ENCODE results near the gene PCOLCE2.

The PCOLCE2 gene

DNA sequence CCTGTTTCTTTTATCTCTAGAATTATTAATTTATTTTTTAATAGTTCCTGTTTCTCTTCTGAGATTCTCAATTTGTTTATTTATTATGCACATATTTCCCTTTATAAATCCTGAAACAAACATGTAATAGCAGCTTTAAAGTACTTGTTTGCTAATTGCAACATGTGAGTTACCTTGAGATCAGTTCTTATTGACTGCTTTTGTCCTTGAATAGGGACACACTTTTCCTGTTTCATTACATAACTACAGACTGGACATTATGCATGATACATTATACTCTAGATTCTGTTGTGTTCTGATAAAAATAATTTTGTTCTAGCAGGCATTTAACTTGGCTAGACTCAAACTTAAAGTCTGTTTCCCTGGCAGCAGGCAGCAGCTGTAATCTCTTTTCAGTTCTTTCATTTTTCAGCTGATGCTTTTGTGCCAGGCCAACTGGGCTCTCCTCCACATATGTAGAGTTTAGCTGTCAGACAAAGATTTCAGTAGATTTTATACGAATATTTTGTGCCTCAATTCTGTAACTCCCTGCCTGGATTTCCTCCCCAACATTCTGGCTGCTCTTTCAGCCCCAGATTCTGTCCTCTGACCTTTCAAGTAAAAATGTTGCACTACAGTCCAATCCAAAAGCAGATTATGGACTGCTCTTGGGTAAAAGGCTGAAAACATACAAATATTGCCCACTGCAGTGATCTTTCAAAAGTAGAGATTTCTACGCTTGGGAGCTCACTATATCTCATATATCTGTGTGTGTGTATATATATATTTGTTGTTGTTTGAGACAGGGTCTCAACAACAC lies 41.9 kb downstream of the PCOLCE2 start:
- TF ChIP-seq, protein P1, sequence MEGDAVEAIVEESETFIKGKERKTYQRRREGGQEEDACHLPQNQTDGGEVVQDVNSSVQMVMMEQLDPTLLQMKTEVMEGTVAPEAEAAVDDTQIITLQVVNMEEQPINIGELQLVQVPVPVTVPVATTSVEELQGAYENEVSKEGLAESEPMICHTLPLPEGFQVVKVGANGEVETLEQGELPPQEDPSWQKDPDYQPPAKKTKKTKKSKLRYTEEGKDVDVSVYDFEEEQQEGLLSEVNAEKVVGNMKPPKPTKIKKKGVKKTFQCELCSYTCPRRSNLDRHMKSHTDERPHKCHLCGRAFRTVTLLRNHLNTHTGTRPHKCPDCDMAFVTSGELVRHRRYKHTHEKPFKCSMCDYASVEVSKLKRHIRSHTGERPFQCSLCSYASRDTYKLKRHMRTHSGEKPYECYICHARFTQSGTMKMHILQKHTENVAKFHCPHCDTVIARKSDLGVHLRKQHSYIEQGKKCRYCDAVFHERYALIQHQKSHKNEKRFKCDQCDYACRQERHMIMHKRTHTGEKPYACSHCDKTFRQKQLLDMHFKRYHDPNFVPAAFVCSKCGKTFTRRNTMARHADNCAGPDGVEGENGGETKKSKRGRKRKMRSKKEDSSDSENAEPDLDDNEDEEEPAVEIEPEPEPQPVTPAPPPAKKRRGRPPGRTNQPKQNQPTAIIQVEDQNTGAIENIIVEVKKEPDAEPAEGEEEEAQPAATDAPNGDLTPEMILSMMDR (IDR thresholded peaks at IDR 0.05; ENCODE audit: control insufficient read depth, insufficient read depth, low read depth, low read length, missing control alignments) = no peak
- DNase-seq (ENCODE audit: low read depth) = no peak
- H3K4me3 ChIP-seq (ENCODE audit: control insufficient read depth, low read depth, low read length) = no peak overlapping the region

DNA sequence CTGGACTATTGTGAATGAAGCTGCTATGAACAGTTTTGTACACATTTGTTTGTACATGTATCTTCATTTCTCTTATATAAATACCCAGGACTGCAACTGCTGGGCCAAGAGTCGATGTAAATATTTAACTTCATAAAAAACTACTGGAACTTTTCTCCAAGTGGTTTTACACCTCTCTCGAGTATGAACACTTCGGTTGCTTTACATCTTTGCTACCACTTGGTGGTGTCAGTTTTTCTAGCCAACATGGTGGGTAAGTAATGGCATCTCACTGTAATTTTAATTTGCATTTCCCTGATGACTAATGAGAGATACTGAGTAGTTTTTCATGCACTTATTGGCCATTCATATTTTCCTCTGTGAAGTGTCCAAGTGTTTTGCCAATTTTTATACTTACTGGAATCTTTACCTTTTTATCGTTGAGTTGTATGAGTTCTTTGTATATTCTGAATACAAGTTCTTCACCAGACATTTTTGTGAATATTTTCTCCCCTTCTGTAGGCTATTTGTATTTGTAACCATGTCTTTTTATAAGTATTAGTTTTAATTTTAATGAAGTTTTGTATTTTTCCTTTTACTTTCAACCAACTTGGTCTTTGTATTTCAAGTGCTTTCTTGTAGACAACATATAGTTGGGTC lies 44.4 kb downstream of the PCOLCE2 start:
- TF ChIP-seq, protein P1 (IDR thresholded peaks at IDR 0.05; ENCODE audit: control insufficient read depth, insufficient read depth, low read depth, low read length, missing control alignments) = peak; percentile 63

DNA sequence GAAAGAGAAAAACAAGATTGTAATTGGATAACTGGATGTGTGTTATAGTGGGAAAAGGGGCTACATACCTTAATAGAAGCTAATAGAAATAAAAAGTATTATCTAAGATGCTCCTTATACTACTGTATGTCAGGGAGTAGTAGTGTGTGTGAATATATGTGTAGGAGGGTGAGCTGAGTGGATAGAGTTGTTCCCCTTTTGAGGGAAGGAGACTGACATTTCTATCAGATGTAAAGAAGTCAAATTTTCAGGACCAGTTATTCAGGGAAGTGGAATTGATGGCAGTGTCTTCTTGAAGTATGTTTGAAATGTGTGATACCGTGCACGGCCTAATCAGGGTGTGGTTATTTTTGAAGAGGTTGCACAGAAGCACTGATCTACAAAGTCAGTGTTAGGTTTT lies 49.1 kb downstream of the PCOLCE2 start:
- no peak for DNase-seq (ENCODE audit: low read depth)
- TF ChIP-seq, protein P1 (IDR thresholded peaks at IDR 0.05; ENCODE audit: control insufficient read depth, insufficient read depth, low read depth, low read length, missing control alignments) = no peak
- no peak overlapping the region for H3K4me3 ChIP-seq (ENCODE audit: control insufficient read depth, low read depth, low read length)

More for the DNA sequence above, 44.4 kb downstream of the PCOLCE2 start:
- H3K4me3 ChIP-seq (ENCODE audit: control insufficient read depth, low read depth, low read length) = no peak overlapping the region
- peak; percentile 28 for DNase-seq (ENCODE audit: low read depth)

DNA sequence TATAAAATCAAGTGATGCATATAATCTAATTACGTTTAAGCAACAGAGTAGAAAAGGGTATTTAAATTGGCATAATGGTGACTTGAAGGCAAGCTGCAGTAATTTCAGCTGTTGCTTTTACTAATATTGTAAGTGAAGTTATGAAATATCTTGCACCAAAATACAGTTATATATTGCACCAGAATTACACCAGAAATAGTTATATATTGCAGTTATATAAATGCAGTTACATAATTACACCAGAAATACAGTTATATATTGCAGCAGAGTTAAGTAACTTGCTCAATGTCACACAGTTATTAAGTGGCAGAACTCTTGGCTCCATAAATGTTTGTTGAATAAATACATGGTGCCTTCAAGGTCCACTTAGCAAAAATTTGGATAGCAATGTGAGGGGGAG lies 51.4 kb downstream of the PCOLCE2 start:
- H3K4me3 ChIP-seq (ENCODE audit: control insufficient read depth, low read depth, low read length) = no peak overlapping the region
- no peak for DNase-seq (ENCODE audit: low read depth)
- TF ChIP-seq, protein P1 (IDR thresholded peaks at IDR 0.05; ENCODE audit: control insufficient read depth, insufficient read depth, low read depth, low read length, missing control alignments) = no peak

DNA sequence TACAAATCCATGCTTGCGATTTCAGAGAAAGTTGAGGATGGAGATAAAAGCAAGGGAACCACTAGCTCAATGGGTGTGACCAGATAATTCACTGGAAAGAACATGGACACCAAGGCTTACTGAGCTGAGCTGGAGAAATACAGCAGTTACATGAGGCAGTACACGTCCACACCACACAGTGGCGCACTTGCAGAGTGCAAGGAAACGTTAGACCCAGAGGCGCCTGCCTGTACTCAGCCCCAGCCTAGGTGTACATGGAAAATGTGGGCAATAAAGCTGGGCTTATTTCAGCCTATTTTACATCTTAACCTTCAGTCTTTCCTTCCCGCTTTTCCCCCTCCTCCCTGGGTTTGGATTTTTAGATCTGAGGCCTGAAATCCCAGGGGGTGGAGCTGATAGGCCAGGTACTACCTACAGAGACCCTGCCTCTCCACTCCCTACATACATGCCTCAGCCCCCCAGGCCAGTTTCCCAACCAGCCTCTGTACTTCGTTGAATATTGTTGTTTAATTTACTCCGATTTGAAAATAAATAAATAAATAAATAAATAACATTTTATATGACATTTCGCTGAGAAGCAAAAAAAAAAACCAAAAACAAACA lies 60.1 kb downstream of the PCOLCE2 start:
- TF ChIP-seq, protein P1 (IDR thresholded peaks at IDR 0.05; ENCODE audit: control insufficient read depth, insufficient read depth, low read depth, low read length, missing control alignments) = peak; percentile 92
- no peak overlapping the region for H3K4me3 ChIP-seq (ENCODE audit: control insufficient read depth, low read depth, low read length)
- DNase-seq (ENCODE audit: low read depth) = peak; percentile 40

DNA sequence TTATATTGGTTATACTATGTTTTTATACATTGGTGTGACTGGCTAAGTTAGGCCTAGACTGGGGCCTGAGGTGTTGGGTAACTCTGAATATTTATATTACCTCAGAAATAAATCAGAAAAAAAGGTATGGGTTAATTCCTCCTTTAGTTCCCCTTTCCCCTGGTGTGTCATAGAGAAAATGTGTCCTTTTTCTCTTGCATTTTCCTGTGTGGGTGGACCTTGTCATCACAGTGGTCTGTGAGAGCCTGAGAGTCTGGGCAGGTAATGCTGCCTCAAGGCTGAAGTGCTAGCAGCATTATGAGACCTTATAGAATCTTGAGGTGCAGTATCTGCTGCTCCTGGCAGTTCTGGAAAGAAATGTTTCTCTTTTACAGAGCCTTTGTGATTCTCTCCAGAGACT lies 69.7 kb downstream of the PCOLCE2 start:
- no peak overlapping the region for H3K4me3 ChIP-seq (ENCODE audit: control insufficient read depth, low read depth, low read length)
- TF ChIP-seq, protein P1 (IDR thresholded peaks at IDR 0.05; ENCODE audit: control insufficient read depth, insufficient read depth, low read depth, low read length, missing control alignments) = no peak
- no peak for DNase-seq (ENCODE audit: low read depth)

Measured in AG09309 (cell line).